Duodenal mucosa (tissue), 2 donors: ENCODE measurements around the gene COPZ1.

ENCODE experiments used
- H3K27ac ChIP-seq: one replicate; pipeline ENCODE4 v1.7.0; 2013; ENCODE audit warnings: low read depth, low read length
- H3K27me3 ChIP-seq, 2 donors: one replicate each; pipeline ENCODE4 v1.7.0; 2013; ENCODE audit warnings: low read length in 2 of 2, control low read depth in 1 of 2; ENCODE audit not compliant: insufficient read depth in 2 of 2, control insufficient read depth in 1 of 2
- H3K36me3 ChIP-seq, 2 donors: one replicate each; pipeline ENCODE4 v1.7.0; 2013; ENCODE audit warnings: low read length in 2 of 2, control low read depth in 1 of 2; ENCODE audit not compliant: insufficient read depth in 2 of 2, control insufficient read depth in 1 of 2
- H3K4me1 ChIP-seq, 2 donors: one replicate each; pipeline ENCODE4 v1.7.0; 2013; ENCODE audit warnings: low read length in 2 of 2, control low read depth in 1 of 2; ENCODE audit not compliant: insufficient read depth in 2 of 2, control insufficient read depth in 1 of 2
- H3K4me3 ChIP-seq, 2 donors: one replicate each; pipeline ENCODE4 v1.7.0; 2013; ENCODE audit warnings: low read length in 2 of 2, low read depth in 1 of 2
- H3K9ac ChIP-seq, 2 donors: one replicate each; pipeline ENCODE4 v1.7.0; 2013; ENCODE audit warnings: low read length in 2 of 2, low read depth in 1 of 2
- H3K9me3 ChIP-seq, 2 donors: one replicate each; pipeline ENCODE4 v1.7.0; 2013; ENCODE audit warnings: low read length in 2 of 2, control low read depth in 1 of 2; ENCODE audit not compliant: control insufficient read depth in 1 of 2

The COPZ1 gene

DNA sequence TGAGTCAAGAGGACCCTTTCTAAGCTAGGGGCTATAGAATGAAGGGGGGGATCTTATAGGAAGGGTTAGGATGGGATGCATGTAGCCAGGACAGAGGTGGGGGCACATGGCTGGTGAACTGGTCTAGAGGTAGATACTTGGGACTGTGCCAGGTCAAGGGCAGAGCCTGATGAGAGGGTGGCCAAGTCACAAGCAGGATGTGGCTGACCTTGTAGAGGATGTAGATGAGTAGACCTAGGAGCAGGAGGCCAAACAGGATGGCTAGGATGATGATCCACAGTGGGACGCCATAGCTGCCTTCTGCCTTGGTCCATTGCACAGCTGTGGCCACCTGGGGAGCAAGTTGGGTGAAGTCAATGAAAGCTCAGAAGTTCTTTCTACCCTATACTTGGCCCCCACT, 72.2 kb downstream of the COPZ1 start:
- H3K36me3 ChIP-seq: peaks cover 12 to 49% of the 10 kb centered on the region in 2 donors
- H3K4me3 ChIP-seq: no peak overlapping the region
- H3K4me1 ChIP-seq: no peaks in the 10 kb centered on the region
- no peak overlapping the region for H3K27ac ChIP-seq
- H3K9me3 ChIP-seq: no peaks in the 10 kb centered on the region
- no peak overlapping the region for H3K9ac ChIP-seq
- H3K27me3 ChIP-seq: no peaks in the 10 kb centered on the region

DNA sequence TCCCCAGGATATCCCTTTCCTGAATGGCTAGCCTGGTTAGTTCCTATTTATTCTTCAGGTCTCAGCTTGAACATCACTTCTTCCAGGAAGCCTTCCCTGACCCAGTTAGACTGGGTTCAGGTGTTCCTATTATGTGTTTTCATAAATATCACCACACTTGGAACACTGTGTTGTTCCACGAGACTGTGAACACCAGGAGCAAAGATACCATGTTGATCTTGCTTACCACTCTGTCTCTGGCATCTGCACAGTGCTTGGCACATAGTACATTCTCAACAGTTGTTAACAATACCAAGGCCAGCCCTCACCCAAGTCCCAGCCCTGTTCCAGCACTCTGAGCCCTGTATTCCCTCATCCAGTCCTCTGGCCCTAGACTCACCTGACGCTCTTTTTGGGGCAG, 73.3 kb downstream of the COPZ1 start:
- Histone ChIP-seq H3K4me1 (no peaks in the 10 kb centered on the region), H3K9ac (no peak overlapping the region), H3K4me3 (no peak overlapping the region), H3K36me3 (peaks cover 12 to 55% of the 10 kb centered on the region in 2 donors), H3K9me3 (no peaks in the 10 kb centered on the region), H3K27me3 (no peaks in the 10 kb centered on the region), H3K27ac (no peak overlapping the region)

DNA sequence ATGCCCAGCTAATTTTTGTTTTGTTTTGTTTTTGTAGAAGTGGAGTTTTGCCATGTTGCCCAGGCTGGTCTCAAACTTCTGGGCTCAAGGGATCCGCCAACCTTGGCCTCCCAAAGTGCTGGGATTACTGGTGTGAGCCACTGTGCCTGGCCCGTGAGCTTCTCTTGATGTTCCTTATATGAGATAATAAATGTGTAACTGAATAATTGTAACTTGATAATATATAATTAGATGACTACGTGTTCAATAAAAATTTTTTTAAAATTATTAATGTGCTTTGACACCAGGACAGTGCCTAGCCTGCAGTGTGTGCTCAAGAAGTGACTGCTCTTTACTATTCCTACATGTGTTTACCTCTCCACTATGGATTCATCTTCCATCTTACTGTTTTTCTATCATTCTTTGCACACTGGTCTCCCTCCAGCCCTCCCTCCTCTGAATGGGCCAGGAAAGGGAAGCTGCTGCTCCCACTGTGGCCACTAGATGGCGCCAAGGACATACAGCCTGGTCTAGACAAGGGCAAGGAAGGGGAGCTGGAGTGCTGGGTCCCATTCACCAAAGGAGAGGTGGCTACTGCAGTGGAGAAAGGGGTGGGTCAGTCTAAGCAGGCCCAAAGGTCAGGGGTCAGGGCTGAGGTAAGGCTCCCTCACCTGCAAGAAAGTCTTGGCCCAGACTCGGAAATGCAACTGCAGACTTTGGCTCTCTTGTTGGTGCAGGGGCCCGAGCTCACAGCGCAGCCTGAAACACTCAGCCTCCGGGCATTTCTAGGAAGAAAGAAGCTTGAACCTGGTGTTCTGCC, 74.3 kb downstream of the COPZ1 start:
- H3K27ac ChIP-seq: no peak overlapping the region
- peaks cover 12 to 65% of the 10 kb centered on the region in 2 donors for H3K36me3 ChIP-seq
- H3K4me1 ChIP-seq: no peaks in the 10 kb centered on the region
- no peak overlapping the region for H3K4me3 ChIP-seq
- H3K9me3 ChIP-seq: no peaks in the 10 kb centered on the region
- no peak overlapping the region for H3K9ac ChIP-seq
- H3K27me3 ChIP-seq: no peaks in the 10 kb centered on the region

DNA sequence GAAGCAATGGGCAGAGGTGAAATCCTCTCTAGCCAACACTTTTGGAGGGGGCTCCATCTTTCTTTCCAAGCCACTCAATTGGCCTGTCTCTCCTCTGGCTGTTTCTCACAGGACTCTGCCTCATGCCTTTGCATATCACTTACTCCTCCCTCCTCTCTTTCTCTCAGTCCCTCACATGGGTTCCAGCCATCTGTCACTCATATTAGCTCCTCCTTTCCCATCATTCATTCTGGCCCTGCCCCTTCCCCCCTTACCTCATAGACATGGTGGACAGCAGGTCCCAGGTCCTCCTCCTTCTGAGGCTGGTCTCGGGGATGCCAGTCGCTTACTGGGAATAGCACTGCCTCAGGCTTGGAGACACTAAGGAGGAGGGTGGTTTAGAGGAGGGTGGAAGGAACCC, 76.2 kb downstream of the COPZ1 start:
- Histone ChIP-seq H3K4me3 (no peak overlapping the region), H3K9me3 (no peaks in the 10 kb centered on the region), H3K9ac (no peak overlapping the region), H3K27me3 (no peaks in the 10 kb centered on the region), H3K27ac (no peak overlapping the region), H3K4me1 (no peaks in the 10 kb centered on the region), H3K36me3 (peaks cover 12 to 71% of the 10 kb centered on the region in 2 donors)
